HL-60 (cell line): ENCODE results near the gene HIVEP1.

Experiments
- GABPA ChIP-seq: IDR thresholded peaks from 2 replicates; pipeline ENCODE4 v1.6.1; 2012; ENCODE audit warnings: low read depth
- POLR2AphosphoS5 ChIP-seq: IDR thresholded peaks from 2 replicates; pipeline ENCODE4 v1.6.1; 2012; ENCODE audit warnings: low read depth
- TF ChIP-seq, protein P1 (sequence below): IDR thresholded peaks from one replicate; pipeline ENCODE4 v1.5.1; 2011; ENCODE audit warnings: low read length, control low read depth, inconsistent platforms; ENCODE audit not compliant: insufficient read depth

DNA sequence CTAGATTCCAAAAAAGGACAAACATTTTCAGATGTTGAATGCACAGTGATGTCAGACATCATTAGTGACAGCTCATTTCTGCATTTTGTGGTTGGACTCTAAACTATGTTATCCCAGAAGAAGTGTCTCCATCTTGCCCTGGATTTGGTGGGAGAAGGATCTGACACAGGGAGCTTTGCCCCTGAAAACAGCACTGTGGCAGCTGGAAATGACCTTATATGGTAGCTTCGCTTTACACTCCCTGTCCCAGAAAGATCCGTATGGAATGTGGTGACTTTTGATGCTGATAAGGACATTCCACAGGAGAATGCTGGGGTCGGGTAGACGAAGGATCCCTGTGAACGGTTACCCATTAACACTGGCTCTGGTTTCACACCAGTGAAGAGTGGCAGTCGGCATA lies 190.9 kb downstream of the HIVEP1 start:
- TF ChIP-seq, protein P1, sequence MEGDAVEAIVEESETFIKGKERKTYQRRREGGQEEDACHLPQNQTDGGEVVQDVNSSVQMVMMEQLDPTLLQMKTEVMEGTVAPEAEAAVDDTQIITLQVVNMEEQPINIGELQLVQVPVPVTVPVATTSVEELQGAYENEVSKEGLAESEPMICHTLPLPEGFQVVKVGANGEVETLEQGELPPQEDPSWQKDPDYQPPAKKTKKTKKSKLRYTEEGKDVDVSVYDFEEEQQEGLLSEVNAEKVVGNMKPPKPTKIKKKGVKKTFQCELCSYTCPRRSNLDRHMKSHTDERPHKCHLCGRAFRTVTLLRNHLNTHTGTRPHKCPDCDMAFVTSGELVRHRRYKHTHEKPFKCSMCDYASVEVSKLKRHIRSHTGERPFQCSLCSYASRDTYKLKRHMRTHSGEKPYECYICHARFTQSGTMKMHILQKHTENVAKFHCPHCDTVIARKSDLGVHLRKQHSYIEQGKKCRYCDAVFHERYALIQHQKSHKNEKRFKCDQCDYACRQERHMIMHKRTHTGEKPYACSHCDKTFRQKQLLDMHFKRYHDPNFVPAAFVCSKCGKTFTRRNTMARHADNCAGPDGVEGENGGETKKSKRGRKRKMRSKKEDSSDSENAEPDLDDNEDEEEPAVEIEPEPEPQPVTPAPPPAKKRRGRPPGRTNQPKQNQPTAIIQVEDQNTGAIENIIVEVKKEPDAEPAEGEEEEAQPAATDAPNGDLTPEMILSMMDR = no peak
- TF ChIP-seq POLR2AphosphoS5 (no peak), GABPA (no peak)
